HG03095 (cell line): ENCODE data around the gene HDGFL1.

ENCODE experiments used
- ATAC-seq: cut with Tn5 transposase; IDR thresholded peaks from one replicate; pipeline ENCODE4 v1.9.1; 2021; ENCODE audit warnings: moderate library complexity; ENCODE audit not compliant: unreplicated experiment

The HDGFL1 gene

GRCh38 chr6:22569281-22570184 is at the start of gene HDGFL1:
Gene HDGFL1 (plus strand): TSS chr6:22569566. CDS start chr6:22569576, 10 bp downstream.
- ATAC-seq, result no peak

GRCh38 chr6:22521035-22521434 is 48.3 kb upstream of the HDGFL1 start:
- no peak for ATAC-seq

- ATAC-seq, result no peak
These were observed 42.6 kb upstream of the HDGFL1 start for GRCh38 chr6:22526736-22527135.

- no peak for ATAC-seq
These were observed 39.5 kb upstream of the HDGFL1 start for GRCh38 chr6:22529866-22530265.

- ATAC-seq, result no peak
These were observed 38.9 kb upstream of the HDGFL1 start for GRCh38 chr6:22530506-22530905.

GRCh38 chr6:22536122-22536521 is 33.2 kb upstream of the HDGFL1 start:
- no peak for ATAC-seq

- no peak for ATAC-seq
These were observed 24.9 kb upstream of the HDGFL1 start for GRCh38 chr6:22544476-22544875.

- no peak for ATAC-seq
These were observed 24.3 kb upstream of the HDGFL1 start for GRCh38 chr6:22545051-22545450.

GRCh38 chr6:22546236-22546635 is 23.1 kb upstream of the HDGFL1 start:
- ATAC-seq, result no peak

GRCh38 chr6:22550971-22551670 is 18.2 kb upstream of the HDGFL1 start:
- ATAC-seq, result no peak

GRCh38 chr6:22556266-22556665 is 13.1 kb upstream of the HDGFL1 start:
- ATAC-seq, result no peak

- ATAC-seq, result no peak
These were observed 12.4 kb upstream of the HDGFL1 start for GRCh38 chr6:22557007-22557406.

GRCh38 chr6:22558288-22558882 is 11.0 kb upstream of the HDGFL1 start:
- ATAC-seq, result no peak

GRCh38 chr6:22568854-22569253 is 512 bp upstream of the HDGFL1 start:
- no peak for ATAC-seq

GRCh38 chr6:22570185-22570551 is 802 bp downstream of the HDGFL1 start:
- ATAC-seq, result no peak

- no peak for ATAC-seq
These were observed 5.8 kb downstream of the HDGFL1 start for GRCh38 chr6:22575190-22575589.

- no peak for ATAC-seq
These were observed 10.1 kb downstream of the HDGFL1 start for GRCh38 chr6:22579439-22579838.

GRCh38 chr6:22580337-22580736 is 11.0 kb downstream of the HDGFL1 start:
- ATAC-seq, result no peak

GRCh38 chr6:22582417-22583205 is 13.2 kb downstream of the HDGFL1 start:
- ATAC-seq, result no peak

- ATAC-seq, result no peak
These were observed 13.9 kb downstream of the HDGFL1 start for GRCh38 chr6:22583230-22583629.

- no peak for ATAC-seq
These were observed 14.6 kb downstream of the HDGFL1 start for GRCh38 chr6:22583927-22584326.
